ENCODE results near the gene S1PR4. TPM values are rescaled to one million over a fixed set of nuclear protein-coding genes. Genes with fewer than 3 reads are reported as not detected.

Gene S1PR4
- total and polyA plus RNA-seq, 4 experiments from 2014 or later: 231 to 503 (median 341) TPM

DNA sequence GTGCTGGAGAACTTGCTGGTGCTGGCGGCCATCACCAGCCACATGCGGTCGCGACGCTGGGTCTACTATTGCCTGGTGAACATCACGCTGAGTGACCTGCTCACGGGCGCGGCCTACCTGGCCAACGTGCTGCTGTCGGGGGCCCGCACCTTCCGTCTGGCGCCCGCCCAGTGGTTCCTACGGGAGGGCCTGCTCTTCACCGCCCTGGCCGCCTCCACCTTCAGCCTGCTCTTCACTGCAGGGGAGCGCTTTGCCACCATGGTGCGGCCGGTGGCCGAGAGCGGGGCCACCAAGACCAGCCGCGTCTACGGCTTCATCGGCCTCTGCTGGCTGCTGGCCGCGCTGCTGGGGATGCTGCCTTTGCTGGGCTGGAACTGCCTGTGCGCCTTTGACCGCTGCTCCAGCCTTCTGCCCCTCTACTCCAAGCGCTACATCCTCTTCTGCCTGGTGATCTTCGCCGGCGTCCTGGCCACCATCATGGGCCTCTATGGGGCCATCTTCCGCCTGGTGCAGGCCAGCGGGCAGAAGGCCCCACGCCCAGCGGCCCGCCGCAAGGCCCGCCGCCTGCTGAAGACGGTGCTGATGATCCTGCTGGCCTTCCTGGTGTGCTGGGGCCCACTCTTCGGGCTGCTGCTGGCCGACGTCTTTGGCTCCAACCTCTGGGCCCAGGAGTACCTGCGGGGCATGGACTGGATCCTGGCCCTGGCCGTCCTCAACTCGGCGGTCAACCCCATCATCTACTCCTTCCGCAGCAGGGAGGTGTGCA, 587 bp downstream of the S1PR4 start:
- DNase-seq: no peak
- Histone ChIP-seq H3K27ac (ENCODE audit: low read depth, low read length) (peak overlapping the region; percentile 86), H3K4me1 (ENCODE audit: insufficient read depth, low read length) (peaks cover 47% of the 10 kb centered on the region), H3K27me3 (ENCODE audit: insufficient read depth, low read length) (no peaks in the 10 kb centered on the region), H3K4me3 (ENCODE audit: low read length in 2 of 2) (peak overlapping the region; percentile 90 to 98), H3K36me3 (ENCODE audit: insufficient read depth, low read length) (peaks cover 21% of the 10 kb centered on the region), H3K9me3 (ENCODE audit: control insufficient read depth in 1 of 2, low read length in 2 of 2) (no peaks in the 10 kb centered on the region)
- intact Hi-C loops (cut with micrococcal nuclease): loop anchor here (2.0 to 5.0 kb wide), 2 partner anchors 16 to 47 kb away; no protein-coding TSS in a partner anchor
- peaks cover 26 to 32% of the 10 kb centered on the region in 2 donors for H3K36me3 Mint-ChIP-seq
- H3K4me1 Mint-ChIP-seq: peaks cover 20 to 56% (median 30%) of the 10 kb centered on the region in 4 donors
- peaks cover 0 to 2% (median 0%) of the 10 kb centered on the region in 8 donors for H3K9me3 Mint-ChIP-seq
- ChIA-PET POLR2A (ENCODE audit: partially characterized antibody) (interaction anchor here (0.7 to 2.1 kb wide), 10 partner anchors 8 to 228 kb away, joined by 3 to 12 read pairs (median 3); no protein-coding TSS in a partner anchor), CTCF (ENCODE audit: partially characterized antibody) (interaction anchor here (1.5 to 1.6 kb wide), 2 partner anchors 51 to 228 kb away, joined by 5 to 7 read pairs; no protein-coding TSS in a partner anchor)
- peak overlapping the region; percentile 92 to 99 (median 94) for H3K27ac Mint-ChIP-seq
- no peaks in the 10 kb centered on the region for H3K27me3 Mint-ChIP-seq
- peak overlapping the region; percentile 96 to 100 (median 99) for H3K4me3 Mint-ChIP-seq

DNA sequence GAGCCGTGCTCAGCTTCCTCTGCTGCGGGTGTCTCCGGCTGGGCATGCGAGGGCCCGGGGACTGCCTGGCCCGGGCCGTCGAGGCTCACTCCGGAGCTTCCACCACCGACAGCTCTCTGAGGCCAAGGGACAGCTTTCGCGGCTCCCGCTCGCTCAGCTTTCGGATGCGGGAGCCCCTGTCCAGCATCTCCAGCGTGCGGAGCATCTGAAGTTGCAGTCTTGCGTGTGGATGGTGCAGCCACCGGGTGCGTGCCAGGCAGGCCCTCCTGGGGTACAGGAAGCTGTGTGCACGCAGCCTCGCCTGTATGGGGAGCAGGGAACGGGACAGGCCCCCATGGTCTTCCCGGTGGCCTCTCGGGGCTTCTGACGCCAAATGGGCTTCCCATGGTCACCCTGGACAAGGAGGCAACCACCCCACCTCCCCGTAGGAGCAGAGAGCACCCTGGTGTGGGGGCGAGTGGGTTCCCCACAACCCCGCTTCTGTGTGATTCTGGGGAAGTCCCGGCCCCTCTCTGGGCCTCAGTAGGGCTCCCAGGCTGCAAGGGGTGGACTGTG, 1.2 kb downstream of the S1PR4 start:
- Mint-ChIP-seq H3K4me1 (peaks cover 27 to 63% (median 37%) of the 10 kb centered on the region in 4 donors), H3K4me3 (peak overlapping the region; percentile 96 to 100 (median 99))
- DNase-seq: peak in 1 of 5 donors; percentile 53

DNA sequence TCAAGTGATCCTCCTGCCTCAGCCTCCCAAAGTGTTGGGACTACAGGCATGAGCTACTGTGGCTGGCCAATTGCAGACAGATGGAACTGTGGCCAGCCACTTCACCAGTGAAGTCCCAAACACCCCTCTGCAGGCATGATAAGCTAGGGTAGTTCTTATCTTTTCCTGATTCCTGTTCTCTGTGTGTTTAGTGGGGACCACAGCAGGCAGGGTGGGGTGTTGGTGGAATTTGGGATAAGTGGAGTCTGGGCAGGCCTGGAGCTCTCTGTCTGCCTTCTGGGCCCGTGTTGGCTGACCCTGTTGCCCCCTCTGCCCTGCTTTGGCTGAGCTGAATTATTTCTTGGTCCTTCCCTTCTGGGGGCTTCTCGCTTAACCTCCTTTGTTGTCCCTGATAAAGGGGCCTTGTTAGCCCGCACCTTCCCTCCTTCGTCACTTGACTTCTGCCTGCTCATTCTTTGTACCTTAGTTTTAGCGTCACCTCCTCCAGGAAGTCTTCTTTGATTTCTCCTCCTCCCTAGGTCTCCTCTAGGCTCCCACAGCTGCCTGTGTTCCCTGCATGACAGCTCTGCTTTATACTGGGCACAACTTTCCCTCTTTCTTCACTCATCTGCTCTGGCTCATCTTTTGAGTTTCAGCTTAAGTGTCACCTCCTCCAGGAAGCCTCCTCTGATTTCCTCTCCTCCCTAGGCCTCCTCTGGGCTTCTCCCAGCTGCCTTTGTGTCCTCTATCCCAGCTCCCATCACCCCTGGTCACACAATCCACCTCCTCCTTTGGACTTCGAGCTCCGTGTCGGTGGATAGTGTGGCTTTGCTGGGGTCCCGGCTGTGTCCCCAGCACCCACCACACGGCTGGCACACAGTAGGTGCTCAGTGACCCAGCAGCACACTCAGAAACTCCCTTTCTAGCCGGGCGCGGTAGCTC, 5.4 kb downstream of the S1PR4 start:
- Mint-ChIP-seq H3K27ac (peak overlapping the region; percentile 88 to 97 (median 94)), H3K36me3 (peaks cover 29 to 48% of the 10 kb centered on the region in 2 donors), H3K4me3 (peak overlapping the region; percentile 87 to 97 (median 93)), H3K4me1 (peaks cover 30 to 74% (median 45%) of the 10 kb centered on the region in 4 donors), H3K27me3 (no peaks in the 10 kb centered on the region), H3K9me3 (peaks cover 0 to 2% (median 0%) of the 10 kb centered on the region in 8 donors)
- Histone ChIP-seq H3K4me1 (ENCODE audit: insufficient read depth, low read length) (peaks cover 66% of the 10 kb centered on the region), H3K27ac (ENCODE audit: low read depth, low read length) (peak overlapping the region; percentile 27), H3K36me3 (ENCODE audit: insufficient read depth, low read length) (peaks cover 24% of the 10 kb centered on the region), H3K27me3 (ENCODE audit: insufficient read depth, low read length) (no peaks in the 10 kb centered on the region), H3K4me3 (ENCODE audit: low read length in 2 of 2) (no peak overlapping the region), H3K9me3 (ENCODE audit: control insufficient read depth in 1 of 2, low read length in 2 of 2) (no peaks in the 10 kb centered on the region)
- intact Hi-C loops (cut with micrococcal nuclease): no loop called here
- no peak for DNase-seq
- POLR2A ChIA-PET (ENCODE audit: partially characterized antibody): interaction anchor here (0.6 to 2.9 kb wide), 17 partner anchors 13 to 1354 kb away, joined by 3 to 24 read pairs (median 4); partner anchors contain the start of genes GNA15, THOP1 and TLE5
- CTCF ChIA-PET (ENCODE audit: partially characterized antibody): interaction anchor here (0.8 to 2.1 kb wide), 3 partner anchors 20 to 233 kb away, joined by 3 to 7 read pairs (median 5); no protein-coding TSS in a partner anchor

More for the DNA sequence above, 1.2 kb downstream of the S1PR4 start:
- Mint-ChIP-seq H3K27me3 (no peaks in the 10 kb centered on the region), H3K36me3 (peaks cover 29 to 38% of the 10 kb centered on the region in 2 donors), H3K27ac (peak overlapping the region; percentile 92 to 99 (median 95)), H3K9me3 (peaks cover 0 to 2% (median 0%) of the 10 kb centered on the region in 8 donors)
- ChIA-PET CTCF (ENCODE audit: partially characterized antibody) (interaction anchor here (1.5 to 1.6 kb wide), 2 partner anchors 51 to 229 kb away, joined by 5 to 7 read pairs; no protein-coding TSS in a partner anchor), POLR2A (ENCODE audit: partially characterized antibody) (interaction anchor here (0.8 to 2.1 kb wide), 6 partner anchors 9 to 128 kb away, joined by 3 to 12 read pairs (median 3); no protein-coding TSS in a partner anchor)
- peaks cover 24% of the 10 kb centered on the region for H3K36me3 ChIP-seq (ENCODE audit: insufficient read depth, low read length)
- H3K4me3 ChIP-seq (ENCODE audit: low read length in 2 of 2): peak overlapping the region; percentile 90 to 98
- no peaks in the 10 kb centered on the region for H3K27me3 ChIP-seq (ENCODE audit: insufficient read depth, low read length)
- H3K4me1 ChIP-seq (ENCODE audit: insufficient read depth, low read length): peaks cover 54% of the 10 kb centered on the region
- intact Hi-C loops (cut with micrococcal nuclease): loop anchor here (2.0 to 5.0 kb wide), 2 partner anchors 17 to 48 kb away; no protein-coding TSS in a partner anchor
- no peaks in the 10 kb centered on the region for H3K9me3 ChIP-seq (ENCODE audit: control insufficient read depth in 1 of 2, low read length in 2 of 2)
- H3K27ac ChIP-seq (ENCODE audit: low read depth, low read length): peak overlapping the region; percentile 86

DNA sequence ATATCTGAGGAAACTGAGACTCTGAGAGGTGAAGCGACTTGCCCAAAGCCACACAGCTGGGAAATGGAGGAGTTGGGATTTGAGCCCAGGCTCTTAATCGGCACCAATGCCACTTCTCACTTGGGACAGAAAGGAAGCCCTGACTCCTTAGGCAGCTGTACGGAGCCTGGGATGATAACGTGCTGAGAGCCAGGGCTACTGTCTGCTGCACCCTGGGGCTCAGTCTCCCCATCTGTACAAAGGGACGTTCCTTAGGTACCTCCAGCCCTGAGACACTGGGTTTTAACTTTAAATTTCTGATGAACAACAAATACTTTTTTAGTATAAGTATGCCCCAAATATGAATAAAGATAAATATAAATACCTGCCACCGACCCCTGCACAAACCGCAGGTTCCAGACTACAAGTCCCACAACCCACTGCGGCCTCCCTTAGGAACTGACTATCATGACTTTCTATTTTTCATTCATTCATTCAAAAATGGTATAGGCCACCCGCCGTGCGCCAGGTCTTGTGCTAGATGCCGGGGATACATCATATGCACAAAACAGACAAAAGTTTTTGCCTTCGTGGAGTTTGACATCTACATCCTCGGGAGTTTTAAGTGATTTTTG, 6.4 kb downstream of the S1PR4 start:
- DNase-seq: peak in 1 of 5 donors; percentile 85
- peaks cover 0 to 2% (median 0%) of the 10 kb centered on the region in 8 donors for H3K9me3 Mint-ChIP-seq
- peaks cover 29 to 43% of the 10 kb centered on the region in 2 donors for H3K36me3 Mint-ChIP-seq
- intact Hi-C loops (cut with micrococcal nuclease): loop anchor here (1.0 to 5.0 kb wide), 4 partner anchors 8 to 235 kb away; no protein-coding TSS in a partner anchor
- no peaks in the 10 kb centered on the region for H3K9me3 ChIP-seq (ENCODE audit: control insufficient read depth in 1 of 2, low read length in 2 of 2)
- ChIA-PET POLR2A (ENCODE audit: partially characterized antibody) (interaction anchor here (0.6 to 2.9 kb wide), 18 partner anchors 8 to 578 kb away, joined by 3 to 24 read pairs (median 6); partner anchors contain the start of genes MRPL54, THOP1, TLE5 and ZNF57), CTCF (ENCODE audit: partially characterized antibody) (interaction anchor here (0.8 kb wide), 1 partner anchor 234 kb away, joined by 3 read pairs; no protein-coding TSS in a partner anchor)
- H3K27ac ChIP-seq (ENCODE audit: low read depth, low read length): peak overlapping the region; percentile 27
- no peaks in the 10 kb centered on the region for H3K27me3 ChIP-seq (ENCODE audit: insufficient read depth, low read length)
- H3K36me3 ChIP-seq (ENCODE audit: insufficient read depth, low read length): peaks cover 20% of the 10 kb centered on the region
- H3K27me3 Mint-ChIP-seq: no peaks in the 10 kb centered on the region
- peaks cover 70% of the 10 kb centered on the region for H3K4me1 ChIP-seq (ENCODE audit: insufficient read depth, low read length)
- H3K4me3 ChIP-seq (ENCODE audit: low read length in 2 of 2): peak overlapping the region; percentile 78 to 88
- H3K4me3 Mint-ChIP-seq: peak overlapping the region; percentile 87 to 97 (median 93)
- H3K27ac Mint-ChIP-seq: peak overlapping the region; percentile 93 to 97 (median 96)
- peaks cover 32 to 75% (median 49%) of the 10 kb centered on the region in 4 donors for H3K4me1 Mint-ChIP-seq

DNA sequence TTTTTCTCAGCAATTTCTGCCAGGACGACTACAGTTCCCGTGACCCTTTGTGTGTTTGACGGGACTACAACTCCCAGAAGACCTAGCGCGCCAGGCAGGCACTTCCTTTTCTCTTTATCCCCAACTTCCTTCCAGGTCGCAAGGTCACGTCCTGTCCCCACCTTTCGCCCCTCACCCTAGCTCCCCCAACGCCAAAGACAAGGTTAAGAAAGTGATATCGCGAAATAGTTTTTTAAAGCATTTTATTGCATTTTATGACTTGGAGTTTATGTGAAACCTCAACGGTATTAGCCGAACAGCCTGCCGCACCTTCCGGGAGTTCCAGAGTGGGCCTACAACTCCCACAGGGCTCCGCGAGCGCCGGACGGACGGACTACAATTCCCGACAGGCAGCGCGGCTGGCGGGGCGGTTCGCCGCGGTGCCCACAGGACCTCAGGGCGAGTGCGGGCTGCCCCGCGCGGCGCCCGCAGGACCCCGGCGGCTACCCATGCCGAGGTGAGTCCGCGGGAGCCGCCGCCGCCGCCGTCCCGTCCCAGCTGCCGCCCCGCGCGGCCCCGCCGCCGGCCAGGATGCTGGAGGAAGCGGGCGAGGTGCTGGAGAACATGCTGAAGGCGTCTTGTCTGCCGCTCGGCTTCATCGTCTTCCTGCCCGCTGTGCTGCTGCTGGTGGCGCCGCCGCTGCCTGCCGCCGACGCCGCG, 7.0 kb downstream of the S1PR4 start, which contains the start of gene NCLN:
Gene NCLN, plus strand, starts transcription at position 470 of the 699 bp plus-strand sequence. Its CDS starts 101 bp downstream, at position 571.
- ChIA-PET CTCF (ENCODE audit: partially characterized antibody) (interaction anchor here (0.5 kb wide), 1 partner anchor 17 kb away, joined by 4 read pairs; no protein-coding TSS in a partner anchor), POLR2A (ENCODE audit: partially characterized antibody) (interaction anchor here (0.6 to 2.9 kb wide), 14 partner anchors 9 to 577 kb away, joined by 3 to 24 read pairs (median 6); partner anchors contain the start of genes MRPL54, TLE5 and ZNF57)
- no peaks in the 10 kb centered on the region for H3K9me3 ChIP-seq (ENCODE audit: control insufficient read depth in 1 of 2, low read length in 2 of 2)
- Mint-ChIP-seq H3K36me3 (peaks cover 23 to 36% of the 10 kb centered on the region in 2 donors), H3K4me1 (peaks cover 32 to 68% (median 49%) of the 10 kb centered on the region in 4 donors), H3K4me3 (peak within 1 kb of the TSS; percentile 87 to 97 (median 93)), H3K9me3 (no peaks in the 10 kb centered on the region), H3K27ac (peak within 1 kb of the TSS; percentile 93 to 97 (median 96)), H3K27me3 (no peaks in the 10 kb centered on the region)
- H3K4me3 ChIP-seq (ENCODE audit: low read length in 2 of 2): peak within 1 kb of the TSS; percentile 78 to 88
- intact Hi-C loops (cut with micrococcal nuclease): loop anchor here (1.0 to 5.0 kb wide), 4 partner anchors 8 to 235 kb away; no protein-coding TSS in a partner anchor
- peaks cover 13% of the 10 kb centered on the region for H3K36me3 ChIP-seq (ENCODE audit: insufficient read depth, low read length)
- H3K4me1 ChIP-seq (ENCODE audit: insufficient read depth, low read length): peaks cover 70% of the 10 kb centered on the region
- peak; percentile 95 to 98 (median 95) for DNase-seq
- no peaks in the 10 kb centered on the region for H3K27me3 ChIP-seq (ENCODE audit: insufficient read depth, low read length)
- peak within 1 kb of the TSS; percentile 45 for H3K27ac ChIP-seq (ENCODE audit: low read depth, low read length)

All from CD4-positive, alpha-beta memory T cell (primary cell).